NCI-H146 treated with DMSO at 0.1 percent for 48 hours (cell line): Measurements from ENCODE around the gene MFSD1.

Source experiments
- DNase-seq: peaks from one replicate; lab custom pipeline; 2025; ENCODE audit not compliant: unreplicated experiment; lab: John Stamatoyannopoulos, UW

MFSD1 gene

DNA sequence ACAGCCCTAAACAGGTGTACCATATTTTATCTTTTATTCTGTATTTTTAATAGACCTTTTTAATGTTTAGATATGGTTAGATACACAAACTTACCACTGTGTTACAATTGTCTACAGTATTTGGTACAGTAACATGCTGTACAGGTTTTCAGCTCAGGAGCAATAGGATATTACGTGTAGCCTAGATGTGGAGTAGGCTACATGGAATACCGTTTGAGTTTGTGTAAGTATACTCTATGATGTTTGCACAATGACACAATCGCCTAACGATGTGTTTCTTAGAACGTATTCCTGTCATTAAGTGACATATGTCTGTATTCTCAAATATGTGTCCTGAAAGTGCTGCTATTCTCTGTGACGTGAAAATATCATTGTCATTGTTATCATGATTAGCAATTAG is 62.6 kb downstream of the MFSD1 start:
- DNase-seq, result no peak

DNA sequence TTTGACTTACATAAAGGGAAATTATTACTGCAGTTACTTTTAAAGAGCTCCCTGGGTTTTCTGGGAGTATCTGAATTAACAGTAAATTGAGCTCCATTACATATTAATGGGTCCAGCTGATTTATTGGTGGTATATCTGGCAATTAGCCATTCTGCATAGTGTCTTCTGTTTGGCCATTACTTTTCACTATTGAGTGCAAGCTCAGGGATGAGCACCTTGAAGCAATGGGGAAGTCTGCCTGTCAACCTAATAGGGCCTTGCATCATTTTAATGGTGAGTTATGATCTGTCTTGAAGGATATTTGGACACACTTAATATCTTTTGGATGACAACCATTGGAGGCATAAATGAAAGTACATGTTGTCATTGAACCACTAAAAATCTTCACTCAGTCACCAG is 73.8 kb downstream of the MFSD1 start:
- no peak for DNase-seq
